Effector memory CD4-positive, alpha-beta T cell (primary cell): ENCODE data around the gene SPG11.
"Not testable (repeated sequence)": the region's sequence is repeated elsewhere in the genome, so short reads cannot be mapped to it uniquely, and the experiment has no call there.

Experiments used
- DNase-seq, 3 donors: peaks; one replicate each; pipeline ENCODE4 v3.0.0-alpha.2; 2020
- H3K27ac ChIP-seq: 2 replicates; pipeline ENCODE4 v1.7.0; 2013; ENCODE audit warnings: mild to moderate bottlenecking, low read length, moderate library complexity; ENCODE audit not compliant: insufficient read depth, poor library complexity, severe bottlenecking
- H3K27me3 ChIP-seq: replicated peaks from 2 replicates; pipeline ENCODE4 v1.7.0; 2013; ENCODE audit warnings: mild to moderate bottlenecking, low read length; ENCODE audit not compliant: insufficient read depth, control insufficient read depth, poor library complexity, severe bottlenecking
- H3K36me3 ChIP-seq: 2 replicates; pipeline ENCODE4 v1.7.0; 2013; ENCODE audit warnings: mild to moderate bottlenecking, low read length, moderate library complexity; ENCODE audit not compliant: control insufficient read depth, insufficient read depth
- H3K4me1 ChIP-seq: 2 replicates; pipeline ENCODE4 v1.7.0; 2013; ENCODE audit warnings: low read length, mild to moderate bottlenecking; ENCODE audit not compliant: control insufficient read depth, insufficient read depth, poor library complexity, severe bottlenecking
- H3K4me3 ChIP-seq: 2 replicates; pipeline ENCODE4 v1.7.0; 2013; ENCODE audit warnings: low read length, low read depth, mild to moderate bottlenecking; ENCODE audit not compliant: insufficient read depth, poor library complexity, severe bottlenecking
- H3K9me3 ChIP-seq: 2 replicates; pipeline ENCODE4 v1.7.0; 2013; ENCODE audit warnings: mild to moderate bottlenecking, low read length, moderate library complexity; ENCODE audit not compliant: control insufficient read depth

Gene SPG11

DNA sequence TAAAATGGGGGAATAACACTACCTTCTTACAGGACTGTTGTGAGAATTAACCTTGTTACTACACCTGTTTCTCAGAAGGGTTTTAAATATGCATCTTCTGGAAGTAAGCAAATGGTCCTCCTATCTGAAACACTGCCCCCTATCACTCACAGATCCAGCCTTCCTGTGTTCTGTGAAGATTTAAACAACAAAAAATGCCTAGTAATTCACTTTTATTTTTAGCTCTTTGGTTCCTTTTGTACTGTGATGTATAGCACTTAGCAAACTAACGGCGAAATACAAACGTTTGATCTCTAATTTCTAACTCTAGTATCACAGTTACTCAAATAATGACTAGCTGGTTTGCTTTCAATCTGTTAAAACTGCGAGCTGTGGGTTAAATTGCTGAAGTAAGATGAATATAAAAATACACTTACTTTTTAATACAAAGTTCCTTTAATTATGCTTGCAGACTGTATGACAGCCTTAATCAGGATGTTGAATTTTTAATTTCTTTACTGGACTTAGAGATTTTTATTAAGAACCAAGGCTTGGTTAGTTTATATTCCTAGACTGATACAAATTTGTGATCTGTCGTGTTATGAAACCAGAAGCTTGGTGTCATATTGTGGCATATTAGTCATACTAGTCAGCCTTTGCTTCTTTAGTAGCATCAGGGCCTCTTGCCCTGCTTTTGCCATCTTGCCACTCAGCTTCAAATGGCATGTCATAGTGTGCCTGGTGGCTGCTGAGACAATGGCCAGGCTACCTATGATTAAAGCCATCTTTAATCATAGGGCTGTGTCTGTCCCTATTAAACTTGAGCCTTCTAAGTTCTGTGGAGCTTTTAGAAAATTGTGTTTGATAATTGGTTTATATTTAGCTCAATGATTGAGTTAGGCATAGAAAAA, 117.3 kb downstream of the SPG11 start:
- H3K36me3 ChIP-seq, result no peaks in the 10 kb centered on the region
- peak overlapping the region; percentile 11 for H3K27ac ChIP-seq
- no peaks in the 10 kb centered on the region for H3K9me3 ChIP-seq
- H3K4me3 ChIP-seq, result no peak overlapping the region
- no peak for DNase-seq
- H3K4me1 ChIP-seq, result peaks cover 2% of the 10 kb centered on the region
- H3K27me3 ChIP-seq, result no peaks in the 10 kb centered on the region

DNA sequence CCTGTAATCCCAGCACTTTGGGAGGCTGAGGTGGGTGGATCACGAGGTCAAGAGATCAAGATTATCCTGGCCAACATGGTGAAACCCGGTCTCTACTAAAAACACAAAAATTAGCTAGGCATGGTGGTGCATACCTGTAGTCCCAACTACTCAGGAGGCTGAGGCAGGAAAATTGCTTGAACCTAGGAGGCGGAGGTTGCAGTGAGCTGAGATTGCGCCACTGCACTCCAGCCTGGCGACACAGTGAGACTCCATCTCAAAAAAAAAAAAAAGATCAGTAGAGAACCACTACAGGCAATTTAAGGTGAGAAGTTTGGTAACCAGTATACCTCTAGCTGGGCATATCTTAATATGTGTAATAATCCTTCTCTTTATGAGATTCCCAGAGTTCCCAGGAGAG, 118.7 kb downstream of the SPG11 start:
- not testable (repeated sequence) for DNase-seq, H3K27me3 ChIP-seq, H3K9me3 ChIP-seq, H3K27ac ChIP-seq, H3K4me3 ChIP-seq, H3K36me3 ChIP-seq, H3K4me1 ChIP-seq

DNA sequence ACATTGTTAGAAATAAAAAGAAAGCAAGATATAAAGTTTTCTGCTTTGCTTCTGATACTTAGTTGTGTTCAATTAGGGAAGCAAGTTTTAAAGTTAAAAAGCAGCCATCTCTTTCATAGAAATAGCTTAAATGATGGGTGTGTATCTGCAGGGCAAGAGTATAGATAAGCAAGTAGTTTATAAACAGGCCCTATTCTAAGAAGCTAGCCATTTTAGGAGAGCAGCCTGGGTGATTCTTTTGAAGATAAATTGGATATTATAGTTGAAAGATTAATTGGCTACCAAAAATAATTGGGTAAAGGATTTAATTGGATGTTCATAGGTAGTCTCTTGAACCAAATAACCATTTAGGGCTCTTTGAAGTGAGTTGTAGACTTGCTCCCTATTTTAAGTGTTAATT, 120.9 kb downstream of the SPG11 start:
- H3K36me3 ChIP-seq, result peaks cover 4% of the 10 kb centered on the region
- peaks cover 7% of the 10 kb centered on the region for H3K4me1 ChIP-seq
- no peak overlapping the region for H3K27ac ChIP-seq
- no peak for DNase-seq
- H3K4me3 ChIP-seq, result no peak overlapping the region
- no peaks in the 10 kb centered on the region for H3K9me3 ChIP-seq
- no peaks in the 10 kb centered on the region for H3K27me3 ChIP-seq

DNA sequence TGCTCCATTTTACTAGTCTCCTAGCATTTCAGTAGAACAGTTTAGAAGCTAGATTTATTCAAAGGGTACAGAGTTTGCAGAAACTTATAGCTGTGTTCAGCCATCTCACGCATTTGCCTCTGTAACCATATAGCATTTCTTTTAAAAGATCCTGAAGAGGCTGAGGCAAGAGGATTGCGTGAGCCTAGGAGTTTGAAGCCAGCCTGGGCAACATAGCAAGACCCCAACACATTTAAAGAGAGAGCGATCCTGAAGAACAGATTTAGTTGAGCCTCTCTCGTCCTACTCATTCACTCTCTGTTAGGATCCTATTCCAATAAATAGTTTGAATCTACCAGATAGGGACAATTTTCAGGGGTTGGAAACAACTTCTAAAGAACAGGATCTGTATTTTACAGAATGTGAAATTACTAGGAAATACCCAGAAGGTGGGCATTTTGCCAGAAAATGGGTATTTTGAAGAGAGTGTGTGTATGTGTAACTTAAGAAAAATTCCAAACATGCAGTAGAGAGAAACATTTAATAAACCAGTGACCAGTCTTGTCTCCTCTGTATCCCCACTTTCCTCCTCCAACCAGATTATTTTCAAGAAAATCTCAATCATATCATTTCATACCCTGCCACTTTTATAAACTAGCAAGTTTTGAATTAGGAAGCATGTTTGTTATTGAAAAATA, 122.0 kb downstream of the SPG11 start:
- H3K27ac ChIP-seq, result no peak overlapping the region
- no peak overlapping the region for H3K4me3 ChIP-seq
- no peak for DNase-seq

DNA sequence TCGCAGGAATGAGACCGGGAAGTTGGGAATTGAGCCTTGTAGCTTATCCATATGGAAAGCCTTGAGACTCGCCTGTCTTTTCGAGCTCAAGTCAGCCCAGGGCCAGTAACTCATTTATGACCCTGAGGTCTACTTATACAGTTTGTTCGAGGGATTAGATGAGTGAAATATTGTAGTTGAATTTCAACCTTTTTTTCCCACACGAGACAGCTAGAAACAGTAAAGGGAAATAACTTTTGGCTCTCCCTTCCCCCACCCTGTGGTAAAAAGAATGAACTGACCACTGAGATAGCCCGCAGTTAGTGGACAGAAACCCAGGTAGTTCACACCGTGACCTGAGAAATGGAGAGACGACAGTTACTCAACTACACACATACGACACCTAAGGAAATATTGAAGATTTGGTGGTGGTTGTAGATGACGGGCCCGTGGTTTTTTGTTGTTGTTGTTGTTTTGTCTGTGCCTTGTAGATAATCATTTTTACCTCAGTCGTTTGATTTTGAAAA, 125.7 kb downstream of the SPG11 start:
- Histone ChIP-seq H3K4me3 (peak overlapping the region; percentile 94), H3K27ac (peak overlapping the region; percentile 97), H3K36me3 (peaks cover 7% of the 10 kb centered on the region), H3K9me3 (no peaks in the 10 kb centered on the region), H3K4me1 (peaks cover 10% of the 10 kb centered on the region), H3K27me3 (no peaks in the 10 kb centered on the region)
- no peak for DNase-seq

More for the DNA sequence above, 122.0 kb downstream of the SPG11 start:
- peaks cover 4% of the 10 kb centered on the region for H3K36me3 ChIP-seq
- no peaks in the 10 kb centered on the region for H3K27me3 ChIP-seq
- no peaks in the 10 kb centered on the region for H3K9me3 ChIP-seq
- peaks cover 7% of the 10 kb centered on the region for H3K4me1 ChIP-seq

DNA sequence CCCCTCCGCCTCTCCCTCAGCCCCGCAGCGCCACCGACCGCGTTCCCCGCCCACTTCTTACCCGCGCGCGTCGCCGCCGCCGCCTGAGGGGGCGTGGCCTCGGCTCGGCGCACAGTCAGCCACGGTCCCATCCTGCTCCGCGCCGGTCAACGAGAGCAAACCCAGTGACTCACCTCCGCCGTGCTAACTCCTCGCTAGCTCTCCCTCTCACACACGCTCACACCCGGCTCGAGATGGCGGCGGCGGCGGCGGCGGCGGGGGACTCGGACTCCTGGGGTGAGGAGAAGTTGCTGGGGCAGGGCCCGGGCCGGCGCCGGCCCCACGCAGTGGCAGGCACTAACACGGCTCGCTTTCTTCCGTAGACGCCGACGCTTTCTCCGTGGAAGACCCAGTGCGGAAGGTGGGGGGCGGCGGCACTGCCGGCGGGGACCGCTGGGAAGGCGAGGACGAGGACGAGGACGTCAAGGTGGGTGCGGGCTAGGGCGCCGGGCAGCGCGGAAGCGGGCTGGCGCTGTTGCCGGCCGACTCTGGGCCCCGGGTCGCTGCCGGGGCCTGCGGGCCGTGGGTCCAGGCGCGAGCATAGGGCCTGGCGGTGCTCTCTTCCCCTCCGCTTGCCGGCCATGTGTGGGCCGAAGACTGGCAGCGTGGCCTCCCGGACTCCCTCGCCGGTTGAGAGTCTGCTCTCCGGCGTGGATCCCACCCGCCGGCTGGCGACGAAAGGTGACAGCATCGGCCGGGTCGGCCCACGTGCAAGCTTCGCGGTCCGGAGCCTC, 126.3 kb downstream of the SPG11 start, which contains the start of gene EIF3J:
TSS of gene EIF3J (plus strand) at position 186 of the 773 bp plus-strand sequence. CDS start at position 234, 48 bp downstream.
- Histone ChIP-seq H3K9me3 (no peaks in the 10 kb centered on the region), H3K36me3 (peaks cover 7% of the 10 kb centered on the region), H3K4me3 (peak within 1 kb of the TSS; percentile 98), H3K4me1 (peaks cover 10% of the 10 kb centered on the region), H3K27ac (peak within 1 kb of the TSS; percentile 97), H3K27me3 (no peaks in the 10 kb centered on the region)
- DNase-seq, result peak; percentile 91 to 92 (median 91)

DNA sequence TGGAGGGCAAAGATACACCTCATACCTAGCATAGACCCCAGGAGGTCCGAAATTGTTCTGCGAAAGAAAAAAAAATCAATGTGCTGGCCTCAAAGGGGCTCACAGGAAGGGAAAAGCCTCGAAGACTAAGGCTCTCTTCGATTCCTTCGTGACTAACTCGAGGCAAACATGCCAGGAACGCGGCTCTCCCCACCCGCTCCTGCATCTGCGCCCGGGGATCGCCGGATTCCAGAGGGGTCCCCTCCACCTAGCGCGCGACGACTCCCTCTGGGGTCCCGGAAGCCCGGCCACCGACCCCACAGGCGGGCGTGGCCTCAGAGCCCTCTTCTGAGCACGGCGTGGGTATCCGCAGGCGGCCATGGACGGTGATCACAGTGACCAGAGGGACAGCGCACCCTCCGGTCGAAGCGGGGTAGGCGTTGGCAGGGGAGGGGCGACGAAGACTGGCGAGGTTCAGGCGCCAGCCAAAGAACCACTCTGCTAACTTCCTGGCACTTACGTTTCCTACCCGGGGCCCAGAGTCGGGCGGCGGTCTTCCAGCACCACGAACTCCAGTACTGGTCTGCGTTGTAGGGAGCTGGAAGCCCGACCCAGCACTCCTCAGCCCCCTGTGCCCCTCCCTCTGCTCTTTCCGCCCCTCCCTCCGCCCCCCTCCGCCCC, 127.0 kb downstream of the SPG11 start:
- peaks cover 7% of the 10 kb centered on the region for H3K36me3 ChIP-seq
- no peaks in the 10 kb centered on the region for H3K9me3 ChIP-seq
- no peaks in the 10 kb centered on the region for H3K27me3 ChIP-seq
- H3K4me1 ChIP-seq, result peaks cover 10% of the 10 kb centered on the region
- no peak for DNase-seq
- H3K4me3 ChIP-seq, result peak overlapping the region; percentile 98
- peak overlapping the region; percentile 86 for H3K27ac ChIP-seq

DNA sequence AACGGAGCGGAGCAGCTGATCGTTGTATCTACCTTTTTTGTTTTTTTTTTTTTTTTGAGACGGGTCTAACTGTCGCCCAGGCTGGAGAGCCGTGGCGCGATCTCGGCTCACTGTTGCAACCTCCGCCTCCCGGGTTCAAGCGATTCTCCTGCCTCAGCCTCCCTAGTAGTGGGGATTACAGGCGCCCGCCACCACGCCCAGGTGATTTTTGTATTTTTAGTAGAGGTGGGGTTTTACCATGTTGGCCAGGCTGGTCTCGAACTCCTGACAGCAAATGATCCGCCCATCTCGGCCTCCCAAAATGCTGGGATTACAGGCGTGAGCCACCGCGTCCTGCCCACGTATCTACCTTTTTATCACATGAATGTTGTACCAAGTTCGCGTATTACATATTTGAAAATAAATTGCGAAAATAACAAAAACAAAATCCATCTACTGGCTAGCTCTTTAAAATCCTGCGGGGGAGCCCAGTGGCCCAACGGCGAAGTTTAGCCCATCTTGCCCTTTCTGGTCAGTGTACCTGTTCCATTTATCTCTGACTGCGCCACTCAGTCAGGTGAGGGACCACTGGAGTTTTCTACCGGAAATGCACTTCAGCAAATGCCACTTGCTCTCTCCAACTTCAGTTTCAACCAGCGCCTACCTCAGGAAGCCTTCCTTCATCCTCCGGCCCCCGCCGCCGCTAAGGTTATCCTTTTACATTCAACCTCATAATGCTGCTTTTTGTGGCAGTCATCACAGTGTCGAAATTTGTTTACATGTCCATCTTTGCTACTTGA, 127.8 kb downstream of the SPG11 start:
- peak in 1 of 3 donors; percentile 6 for DNase-seq
- no peaks in the 10 kb centered on the region for H3K27me3 ChIP-seq
- H3K4me1 ChIP-seq, result peaks cover 6% of the 10 kb centered on the region
- H3K4me3 ChIP-seq, result peak overlapping the region; percentile 98
- H3K27ac ChIP-seq, result peak overlapping the region; percentile 86
- H3K36me3 ChIP-seq, result peaks cover 7% of the 10 kb centered on the region
- no peaks in the 10 kb centered on the region for H3K9me3 ChIP-seq

DNA sequence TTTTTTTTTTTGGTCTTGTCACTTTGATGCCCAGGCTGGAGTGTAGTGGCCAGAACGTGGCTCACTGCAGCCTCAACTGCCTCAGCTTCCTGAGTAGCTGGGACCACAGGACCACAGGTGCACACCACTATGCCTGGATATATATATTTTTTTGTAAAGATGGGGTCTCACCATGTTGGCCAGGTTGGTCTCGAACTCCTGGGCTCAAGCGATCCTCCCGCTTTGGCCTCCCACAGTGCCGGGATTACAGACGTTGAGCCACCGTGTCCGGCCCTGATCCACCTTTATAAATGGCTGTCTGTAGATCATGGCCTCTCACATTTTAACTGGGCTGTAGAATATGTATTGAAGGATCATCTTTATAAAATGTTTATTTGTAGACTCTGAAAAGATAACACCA, 128.4 kb downstream of the SPG11 start:
- Histone ChIP-seq H3K4me1 (peaks cover 2% of the 10 kb centered on the region), H3K36me3 (peaks cover 7% of the 10 kb centered on the region), H3K4me3 (no peak overlapping the region), H3K27ac (no peak overlapping the region), H3K9me3 (no peaks in the 10 kb centered on the region), H3K27me3 (no peaks in the 10 kb centered on the region)
- DNase-seq, result no peak
